NCI-H345 (cell line): Measurements from ENCODE around the gene PCNT.

Experiments used
- DNase-seq: peaks from one replicate; lab custom pipeline; 2025; lab: John Stamatoyannopoulos, UW

The PCNT gene

DNA sequence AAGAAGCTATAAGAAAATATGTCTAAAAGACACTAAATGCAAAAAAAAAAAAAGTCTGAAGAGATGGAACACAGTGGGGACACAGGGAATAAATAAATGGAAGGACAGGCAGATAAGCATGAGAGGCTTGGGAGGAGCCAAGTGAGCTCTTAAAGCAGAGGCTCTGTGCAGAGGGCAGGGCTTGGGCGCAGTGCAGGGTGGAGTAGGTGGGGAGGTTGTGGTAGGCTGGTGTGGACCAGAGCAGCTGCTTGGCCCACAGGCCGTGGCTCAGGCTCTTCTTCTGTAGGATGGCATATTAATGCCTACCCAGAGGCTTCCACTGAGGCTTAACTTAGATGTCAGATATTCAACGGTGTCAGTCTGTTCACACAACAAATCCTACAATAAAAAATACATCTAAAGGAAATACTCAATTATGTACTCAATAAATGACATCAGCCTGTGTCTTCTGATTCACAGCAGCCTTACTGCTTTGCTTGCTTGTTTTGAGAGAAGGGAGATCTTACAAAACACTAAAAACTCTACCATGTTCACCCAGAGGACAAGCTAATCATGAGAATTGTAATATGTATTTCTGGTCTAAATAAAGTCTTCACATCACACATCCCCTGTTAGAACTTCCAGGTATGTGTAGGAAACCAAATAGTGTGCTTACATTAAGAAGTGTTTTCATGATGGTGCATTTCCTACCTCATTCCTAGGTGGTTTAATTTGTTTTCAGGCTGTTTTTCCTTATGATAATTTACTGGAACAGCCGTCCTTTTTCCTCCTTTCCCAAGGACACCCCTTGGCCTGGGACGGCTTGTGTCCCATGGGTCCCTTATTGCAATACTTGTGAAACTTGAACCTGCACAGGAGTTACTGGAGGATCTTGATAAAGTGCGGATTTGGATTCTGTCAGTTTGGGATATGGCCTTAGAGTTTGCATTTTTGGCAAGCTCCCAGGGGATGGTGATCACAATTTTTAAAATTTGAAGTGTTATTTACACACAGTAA, 159.6 kb downstream of the PCNT start:
- DNase-seq, result no peak

DNA sequence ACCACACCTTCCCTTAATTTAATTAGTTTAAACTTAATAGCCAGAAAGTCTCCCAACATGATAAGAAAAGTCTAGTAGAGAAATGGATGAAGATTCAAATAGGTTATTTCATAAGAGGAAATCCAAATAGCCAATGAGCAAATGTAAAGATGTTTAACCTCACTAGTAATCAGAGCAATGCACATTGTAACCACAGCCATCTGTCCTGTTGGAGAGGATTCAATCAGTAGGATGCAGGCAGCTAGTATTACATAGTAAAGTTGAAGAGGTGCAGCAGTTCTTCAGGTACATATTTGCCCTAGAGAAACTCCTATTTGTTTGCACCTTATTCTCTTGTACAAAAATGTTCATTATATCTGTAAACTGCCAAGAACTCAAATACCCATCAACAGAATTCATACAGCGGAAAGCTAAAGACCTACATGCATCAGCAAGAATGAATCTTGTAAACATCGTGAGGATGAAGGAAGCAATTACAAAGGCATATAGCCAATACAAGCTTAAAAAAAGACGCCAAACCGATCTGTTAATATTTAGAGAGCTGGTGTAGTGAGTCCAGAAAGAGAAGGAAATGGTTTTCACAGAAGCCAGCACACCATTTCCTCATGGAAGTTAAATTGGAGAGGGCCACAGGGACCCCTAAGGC, 162.6 kb downstream of the PCNT start:
- DNase-seq, result no peak

DNA sequence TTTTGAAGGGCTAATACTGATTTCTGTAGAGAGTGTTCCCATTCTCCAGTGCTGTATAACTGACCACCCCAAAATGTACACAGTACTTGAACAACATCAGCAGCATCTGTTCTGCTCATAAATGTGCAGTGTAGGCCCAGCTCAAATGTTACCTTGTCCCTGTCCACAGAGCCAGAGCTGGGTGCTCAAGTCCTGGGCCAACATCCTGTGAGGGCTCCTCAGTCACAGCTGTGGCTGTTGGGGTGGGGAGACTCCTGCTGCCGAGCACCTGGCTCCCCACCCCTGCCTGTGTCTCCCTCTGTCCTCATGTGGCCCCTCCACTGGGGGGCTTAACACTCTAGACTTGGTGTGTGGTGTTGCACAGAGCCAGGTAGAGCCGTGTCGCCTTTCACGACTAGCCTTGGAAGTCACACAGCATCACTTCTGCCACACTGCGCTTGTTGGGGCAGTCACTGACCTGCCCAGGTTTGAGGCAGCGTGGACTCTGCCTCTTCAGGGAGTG, 165.3 kb downstream of the PCNT start:
- no peak for DNase-seq

- DNase-seq, result no peak
These were observed 165.8 kb downstream of the PCNT start for GRCh38 chr21:46489800-46490199.

DNA sequence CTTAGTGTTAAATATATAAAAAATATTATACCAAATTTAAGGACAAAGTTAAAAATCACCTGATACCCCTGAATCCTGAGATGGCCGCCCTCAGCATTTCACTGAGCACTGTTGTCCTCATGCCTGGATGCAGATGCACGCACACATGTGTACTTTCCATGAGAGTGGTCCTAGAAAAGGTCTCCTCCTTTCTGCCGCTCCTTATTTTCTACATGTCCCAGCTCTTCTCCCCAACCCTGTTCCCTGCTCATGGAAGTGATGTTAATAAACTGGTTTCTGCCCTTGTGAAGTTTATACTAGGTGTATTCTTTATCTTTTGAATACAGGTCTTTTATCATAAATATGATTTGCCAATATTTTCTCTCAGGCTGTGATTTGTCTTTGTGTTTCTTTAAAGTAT, 167.6 kb downstream of the PCNT start:
- DNase-seq, result no peak

- DNase-seq, result no peak
These were observed 168.9 kb downstream of the PCNT start for GRCh38 chr21:46492851-46493250.

- DNase-seq, result no peak
These were observed 169.9 kb downstream of the PCNT start for GRCh38 chr21:46493828-46494227.
